HG02840 (cell line): Measurements from ENCODE around the gene FAM193B.
"Not testable (repeated sequence)": the region's sequence is repeated elsewhere in the genome, so short reads cannot be mapped to it uniquely, and the experiment has no call there.

Experiments used
- ATAC-seq: cut with Tn5 transposase; IDR thresholded peaks from one replicate; pipeline ENCODE4 v1.9.1; 2021; ENCODE audit warnings: mild to moderate bottlenecking, moderate library complexity, moderate number of reproducible peaks; ENCODE audit not compliant: unreplicated experiment, low FRiP score

Gene FAM193B

GRCh38 chr5:177490311-177490991 lies 63.9 kb downstream of the FAM193B start:
- no peak for ATAC-seq

- no peak for ATAC-seq
Measured at GRCh38 chr5:177489119-177489716, 65.1 kb downstream of the FAM193B start.

GRCh38 chr5:177487975-177488374 lies 66.4 kb downstream of the FAM193B start:
- no peak for ATAC-seq

- ATAC-seq: no peak
Measured at GRCh38 chr5:177487144-177487543, 67.2 kb downstream of the FAM193B start.

GRCh38 chr5:177486256-177486655 lies 68.1 kb downstream of the FAM193B start:
- no peak for ATAC-seq

GRCh38 chr5:177485753-177486152 lies 68.6 kb downstream of the FAM193B start:
- ATAC-seq: not testable (repeated sequence)

- no peak for ATAC-seq
Measured at GRCh38 chr5:177484902-177485549, 69.3 kb downstream of the FAM193B start.

- no peak for ATAC-seq
Measured at GRCh38 chr5:177483994-177484901, 70.1 kb downstream of the FAM193B start.

- no peak for ATAC-seq
Measured at GRCh38 chr5:177483042-177483441, 71.3 kb downstream of the FAM193B start.

- no peak for ATAC-seq
Measured at GRCh38 chr5:177482359-177482795, 72.0 kb downstream of the FAM193B start.

- ATAC-seq: no peak
Measured at GRCh38 chr5:177479774-177480173, 74.6 kb downstream of the FAM193B start.

GRCh38 chr5:177478711-177479646 lies 75.4 kb downstream of the FAM193B start:
- ATAC-seq: no peak

GRCh38 chr5:177477701-177478477 lies 76.5 kb downstream of the FAM193B start:
- ATAC-seq: no peak

- ATAC-seq: no peak
Measured at GRCh38 chr5:177476531-177477233, 77.7 kb downstream of the FAM193B start.

- ATAC-seq: no peak
Measured at GRCh38 chr5:177475563-177476427, 78.6 kb downstream of the FAM193B start.

- no peak for ATAC-seq
Measured at GRCh38 chr5:177474846-177475562, 79.4 kb downstream of the FAM193B start.

- no peak for ATAC-seq
Measured at GRCh38 chr5:177474002-177474476, 80.3 kb downstream of the FAM193B start.
